Measurements from ENCODE around the gene SAMD14. TPM values are rescaled to one million over a fixed set of nuclear protein-coding genes. Genes with fewer than 3 reads are reported as not detected.

SAMD14 gene
- total RNA-seq, 6 donors from 2014 or later, result 0.49 to 16.8 (median 5.6) TPM

- WGBS, 2 donors, result 95 to 96% methylated on average over 4 of the region's 4 CpGs
- no peak for TF ChIP-seq POLR2AphosphoS5 (IDR thresholded peaks at IDR 0.05)
- TF ChIP-seq EP300 (IDR thresholded peaks at IDR 0.05), result no peak
- no peak for TF ChIP-seq POLR2A (IDR thresholded peaks at IDR 0.05)
- no peak for TF ChIP-seq CTCF (IDR thresholded peaks at IDR 0.05)
Measured at GRCh38 chr17:50078430-50078829, 51.5 kb downstream of the SAMD14 start.

GRCh38 chr17:50076591-50077235, 53.2 kb downstream of the SAMD14 start:
- DNase-seq (peak in 1 of 2 donors; percentile 81), ATAC-seq (ENCODE audit: low FRiP score in 2 of 2) (no peak)
- no peak for TF ChIP-seq EP300 (IDR thresholded peaks at IDR 0.05)
- TF ChIP-seq POLR2AphosphoS5 (IDR thresholded peaks at IDR 0.05), result no peak
- TF ChIP-seq CTCF (IDR thresholded peaks at IDR 0.05), result no peak
- no peak for TF ChIP-seq POLR2A (IDR thresholded peaks at IDR 0.05)
- H3K4me1 ChIP-seq, result peaks cover 0 to 9% (median 0%) of the 10 kb centered on the region in 4 donors
- H3K27ac ChIP-seq, result peak overlapping the region in 1 of 4 donors; percentile 57
- no peak overlapping the region for H3K4me3 ChIP-seq
- WGBS, 2 donors, result 83 to 88% methylated on average over 22 to 39 of the region's 39 CpGs
- H3K9me3 ChIP-seq, result no peaks in the 10 kb centered on the region
- peaks cover 49 to 100% (median 94%) of the 10 kb centered on the region in 4 donors for H3K36me3 ChIP-seq
- H3K27me3 ChIP-seq, result no peaks in the 10 kb centered on the region

More at GRCh38 chr17:50078430-50078829, 51.5 kb downstream of the SAMD14 start:
- Histone ChIP-seq H3K36me3 (peaks cover 40 to 100% (median 91%) of the 10 kb centered on the region in 4 donors), H3K4me1 (peaks cover 0 to 9% (median 0%) of the 10 kb centered on the region in 4 donors), H3K27ac (no peak overlapping the region), H3K4me3 (no peak overlapping the region), H3K27me3 (no peaks in the 10 kb centered on the region), H3K9me3 (no peaks in the 10 kb centered on the region)
- no peak for ATAC-seq (ENCODE audit: low FRiP score in 2 of 2)
- DNase-seq, result no peak

- DNase-seq (peak in 1 of 2 donors; percentile 67), ATAC-seq (ENCODE audit: low FRiP score in 2 of 2) (no peak)
- Histone ChIP-seq H3K27me3 (no peaks in the 10 kb centered on the region), H3K9me3 (no peaks in the 10 kb centered on the region), H3K36me3 (peaks cover 52 to 100% (median 94%) of the 10 kb centered on the region in 4 donors), H3K27ac (peak overlapping the region in 1 of 4 donors; percentile 57), H3K4me1 (peaks cover 0 to 9% (median 0%) of the 10 kb centered on the region in 4 donors), H3K4me3 (no peak overlapping the region)
- TF ChIP-seq POLR2A (IDR thresholded peaks at IDR 0.05) (no peak), POLR2AphosphoS5 (IDR thresholded peaks at IDR 0.05) (no peak), CTCF (IDR thresholded peaks at IDR 0.05) (no peak), EP300 (IDR thresholded peaks at IDR 0.05) (no peak)
- WGBS, 2 donors, result 94 to 97% methylated on average over 15 to 16 of the region's 16 CpGs
Measured at GRCh38 chr17:50076221-50076590, 53.8 kb downstream of the SAMD14 start.

GRCh38 chr17:50075446-50076032, 54.4 kb downstream of the SAMD14 start:
- no peak for ATAC-seq (ENCODE audit: low FRiP score in 2 of 2)
- H3K9me3 ChIP-seq, result no peaks in the 10 kb centered on the region

More at GRCh38 chr17:50075446-50076032, 54.4 kb downstream of the SAMD14 start:
- WGBS, 2 donors, result 96 to 97% methylated on average over 14 to 15 of the region's 16 CpGs
- no peak for TF ChIP-seq POLR2AphosphoS5 (IDR thresholded peaks at IDR 0.05)
- TF ChIP-seq EP300 (IDR thresholded peaks at IDR 0.05), result no peak
- TF ChIP-seq CTCF (IDR thresholded peaks at IDR 0.05), result no peak
- TF ChIP-seq POLR2A (IDR thresholded peaks at IDR 0.05), result no peak
- Histone ChIP-seq H3K36me3 (peaks cover 57 to 100% (median 94%) of the 10 kb centered on the region in 4 donors), H3K27me3 (no peaks in the 10 kb centered on the region), H3K4me1 (peaks cover 0 to 9% (median 0%) of the 10 kb centered on the region in 4 donors), H3K4me3 (no peak overlapping the region), H3K27ac (peak overlapping the region in 1 of 4 donors; percentile 57)
- DNase-seq, result peak in 1 of 2 donors; percentile 77

Data from upper lobe of left lung (tissue), 6 donors.